HG03196 (cell line): ENCODE results near the gene AKR1E2.

Source experiments
- ATAC-seq: cut with Tn5 transposase; IDR thresholded peaks from one replicate; pipeline ENCODE4 v1.9.1; 2021; ENCODE audit not compliant: unreplicated experiment

AKR1E2 gene

GRCh38 chr10:4825868-4826791 is at the start of gene AKR1E2:
TSS of gene AKR1E2 (plus strand) at chr10:4826207. CDS start at chr10:4826325, 118 bp downstream.
- ATAC-seq = no peak

DNA sequence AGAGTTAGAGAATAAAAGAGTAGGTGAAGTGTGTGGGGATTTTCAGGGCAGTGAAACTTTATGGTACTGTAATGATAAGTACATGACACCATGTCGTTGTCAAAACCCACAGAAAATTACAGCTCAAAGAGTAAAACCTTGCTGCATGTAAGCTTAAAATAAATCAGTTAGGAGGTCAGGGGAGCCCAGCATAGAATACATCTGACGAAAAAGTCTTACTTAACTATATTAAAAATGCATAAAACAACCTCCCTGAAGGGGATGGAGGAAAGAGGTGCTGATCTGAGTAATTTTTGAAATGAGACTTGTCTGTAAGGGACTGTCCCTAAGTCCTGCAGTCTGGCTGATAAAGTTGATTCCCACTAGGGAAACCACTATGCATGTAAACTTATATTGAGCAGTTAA is 49.8 kb upstream of the AKR1E2 start:
- no peak for ATAC-seq

GRCh38 chr10:4778761-4779160 is 47.2 kb upstream of the AKR1E2 start:
- no peak for ATAC-seq

DNA sequence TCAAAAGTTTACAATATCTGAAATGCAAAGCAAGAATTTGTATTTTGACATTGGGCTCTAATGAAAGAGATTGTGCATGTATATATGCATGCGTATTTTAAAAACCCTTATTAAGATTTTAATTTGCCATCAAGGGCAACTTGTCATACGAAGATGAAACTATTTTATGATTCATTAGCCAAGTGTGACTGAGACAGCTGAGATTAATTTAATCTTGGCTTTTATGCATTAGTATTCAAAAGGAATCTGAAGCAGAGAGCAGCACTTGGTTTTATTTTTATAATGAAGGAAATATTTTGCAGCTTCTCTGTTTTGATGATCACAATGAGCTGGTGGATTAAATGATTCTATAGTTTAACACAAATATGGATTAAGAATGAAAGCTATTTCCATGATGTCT is 45.9 kb upstream of the AKR1E2 start:
- no peak for ATAC-seq

DNA sequence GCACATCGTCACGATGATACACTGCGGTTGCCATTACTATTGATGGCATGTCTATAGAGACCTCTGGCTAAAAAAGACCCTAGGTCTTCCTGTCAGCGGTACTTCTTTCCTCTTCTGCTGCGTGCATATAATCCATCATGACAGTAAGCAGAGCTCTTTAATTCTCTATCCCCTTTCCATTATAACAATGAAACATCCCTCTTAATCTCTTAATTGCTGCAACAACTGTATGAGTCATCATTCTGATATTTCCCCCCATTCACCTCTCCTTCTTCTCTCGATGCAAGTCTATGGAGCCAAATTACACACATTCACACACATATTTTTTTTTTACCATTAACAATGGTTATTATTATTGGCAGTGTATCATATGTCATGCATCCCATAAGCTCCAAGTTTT is 45.2 kb upstream of the AKR1E2 start:
- ATAC-seq = no peak

DNA sequence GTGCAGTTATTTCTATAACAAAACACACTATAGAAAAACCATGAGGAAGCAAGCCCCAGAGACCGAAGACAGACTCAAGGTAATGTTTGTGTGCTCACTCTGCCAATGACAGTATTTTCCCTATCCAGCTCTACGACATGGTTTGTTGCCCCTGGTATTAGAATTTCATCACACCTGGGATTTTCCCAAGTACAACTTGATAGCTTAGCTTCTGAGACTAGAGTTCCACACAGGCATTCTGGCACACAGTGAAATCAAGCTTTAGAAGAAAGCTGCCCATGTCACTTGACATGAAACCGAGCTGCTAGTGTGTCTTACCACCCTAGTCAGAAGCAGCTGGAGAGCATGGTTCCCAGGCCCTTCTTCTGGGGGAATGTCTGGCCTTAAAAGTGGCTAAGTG is 44.1 kb upstream of the AKR1E2 start:
- no peak for ATAC-seq

GRCh38 chr10:4784667-4785333 is 41.2 kb upstream of the AKR1E2 start:
- no peak for ATAC-seq

- no peak for ATAC-seq
These were observed 39.8 kb upstream of the AKR1E2 start for GRCh38 chr10:4786043-4786839.

GRCh38 chr10:4790045-4790444 is 36.0 kb upstream of the AKR1E2 start:
- ATAC-seq = no peak

GRCh38 chr10:4790922-4791321 is 35.1 kb upstream of the AKR1E2 start:
- ATAC-seq = no peak

DNA sequence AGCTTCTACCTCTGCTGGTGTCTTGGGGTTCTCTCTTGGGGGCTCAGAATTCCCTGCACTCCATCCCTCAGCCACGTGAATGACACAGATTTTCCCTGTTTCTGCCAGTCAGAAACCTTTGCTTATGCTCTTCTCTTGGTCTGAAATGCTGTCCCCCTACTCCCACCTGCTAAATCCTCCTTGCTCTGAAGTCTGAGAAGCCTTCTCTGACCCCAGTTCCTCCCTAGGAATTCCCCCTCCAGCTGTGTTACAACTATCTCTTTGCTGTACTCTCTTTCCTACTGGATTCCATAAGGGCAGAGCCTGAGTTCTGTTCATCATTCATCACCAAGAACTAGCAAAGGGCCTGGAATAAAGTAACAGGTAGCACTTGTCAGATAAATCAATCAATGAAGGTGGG is 33.6 kb upstream of the AKR1E2 start:
- ATAC-seq = no peak

DNA sequence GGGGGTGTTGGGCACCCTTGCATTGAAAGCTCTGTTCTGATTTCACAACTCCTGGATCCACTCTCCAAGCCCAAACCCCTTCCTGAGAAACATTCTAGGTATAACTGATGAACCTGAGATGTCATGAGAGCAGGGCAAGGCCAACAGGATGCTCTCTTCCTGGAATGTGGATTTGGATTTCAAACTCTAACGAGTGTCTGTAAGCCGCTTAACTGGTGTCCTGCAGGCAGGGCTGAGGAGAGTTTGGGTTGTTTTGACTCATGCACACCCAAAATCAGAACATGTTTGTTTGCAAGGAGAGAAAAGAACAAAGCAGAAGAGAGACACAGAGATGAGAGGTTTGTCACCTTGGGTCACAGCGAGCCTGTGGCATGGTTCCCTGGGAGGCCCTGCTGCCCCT is 24.6 kb upstream of the AKR1E2 start:
- ATAC-seq = no peak

- no peak for ATAC-seq
These were observed 23.1 kb upstream of the AKR1E2 start for GRCh38 chr10:4802711-4803487.

- ATAC-seq = no peak
These were observed 22.2 kb upstream of the AKR1E2 start for GRCh38 chr10:4803822-4804221.

- no peak for ATAC-seq
These were observed 21.5 kb upstream of the AKR1E2 start for GRCh38 chr10:4804465-4804864.

DNA sequence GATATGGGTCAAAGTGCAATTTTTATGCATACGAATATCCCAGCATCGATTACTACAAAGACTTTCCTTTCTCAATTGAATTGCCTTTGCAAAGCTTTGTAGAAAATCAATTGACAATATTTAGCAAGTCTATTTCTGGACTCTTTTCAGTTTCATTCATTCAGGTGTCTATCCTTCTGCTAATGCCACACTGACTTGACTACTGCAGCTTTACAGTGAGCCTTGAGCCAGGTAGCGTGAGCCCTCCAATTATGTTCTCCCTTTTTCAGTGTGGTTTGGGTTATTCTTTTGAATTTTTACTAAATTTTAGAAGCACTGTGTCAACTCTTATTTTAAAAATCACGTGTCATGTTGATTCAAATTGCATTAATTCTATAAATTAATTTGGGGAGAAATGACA is 19.5 kb upstream of the AKR1E2 start:
- ATAC-seq = no peak

DNA sequence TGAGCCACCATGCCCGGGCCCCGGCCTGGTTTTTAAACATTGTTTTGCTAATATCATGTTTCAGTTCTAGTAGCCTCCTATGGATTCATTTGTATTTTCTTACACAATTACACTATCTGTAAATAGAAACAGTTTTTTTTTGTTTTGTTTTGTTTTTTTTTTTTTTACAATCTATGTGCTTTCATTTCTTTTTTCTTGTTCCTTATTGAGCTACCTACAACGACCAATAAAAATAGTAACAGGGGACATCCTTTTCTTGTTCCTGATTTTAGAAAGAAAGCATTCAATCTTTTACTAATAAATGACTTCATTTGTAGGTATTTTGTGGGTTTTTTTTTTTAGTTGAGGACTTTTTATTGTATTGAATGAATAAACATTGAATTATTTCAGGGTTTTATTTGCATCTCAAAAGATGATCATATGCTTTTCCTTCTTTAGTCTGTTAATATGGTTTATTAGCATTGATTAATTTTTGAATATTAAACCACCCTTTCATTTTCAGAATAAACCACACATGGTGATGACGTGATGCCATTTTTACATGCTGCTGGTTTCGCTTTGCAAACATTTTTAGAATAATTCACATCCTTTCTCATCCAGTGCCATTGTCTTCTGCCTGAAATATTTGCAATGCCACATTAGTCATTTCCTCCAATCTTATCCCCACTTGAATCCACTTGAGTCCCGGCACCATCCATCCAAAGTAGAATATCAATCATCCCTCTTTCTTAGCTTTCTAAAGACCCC is 18.1 kb upstream of the AKR1E2 start:
- peak; percentile 65 for ATAC-seq

- no peak for ATAC-seq
These were observed 16.9 kb upstream of the AKR1E2 start for GRCh38 chr10:4809156-4809555.

DNA sequence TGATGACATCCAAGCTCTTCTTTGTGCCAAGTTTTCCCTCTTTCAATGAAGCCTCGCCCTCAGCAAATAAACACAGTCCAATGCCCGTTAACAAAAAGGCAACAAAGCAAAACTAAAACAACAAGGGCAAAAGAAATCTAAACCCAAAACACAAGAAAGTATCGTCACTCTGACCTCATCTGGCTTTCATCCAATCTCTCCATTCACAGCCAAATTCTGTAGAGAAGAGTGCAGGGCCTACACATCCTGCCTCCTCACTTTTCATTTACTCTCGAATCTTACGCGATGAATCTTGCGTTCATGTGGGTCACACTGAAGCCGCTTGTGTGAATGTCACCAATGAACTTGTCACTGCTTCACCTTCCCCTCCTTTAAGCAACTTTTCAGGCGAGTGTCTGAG is 15.9 kb upstream of the AKR1E2 start:
- ATAC-seq = no peak

DNA sequence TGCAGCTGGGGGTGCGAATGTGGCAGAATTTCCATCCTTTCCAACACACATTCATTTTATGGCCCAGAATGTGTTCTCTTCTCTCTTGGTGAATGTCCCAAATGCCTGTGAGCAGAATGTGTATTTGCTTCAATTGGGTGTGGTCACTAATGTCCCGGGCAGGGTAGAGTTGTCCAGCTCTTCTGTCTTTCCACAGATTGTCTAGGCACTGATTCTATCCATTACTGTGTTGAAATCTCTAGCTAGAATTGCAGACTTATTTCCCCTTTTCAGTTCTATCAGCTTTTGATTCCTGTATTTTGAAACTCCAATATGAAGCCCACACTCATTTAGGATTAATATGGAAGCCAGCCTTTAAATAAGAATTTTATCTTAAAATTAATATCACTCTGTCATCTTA is 14.0 kb upstream of the AKR1E2 start:
- ATAC-seq = no peak
